Natural killer cell (primary cell): Measurements from ENCODE around the gene RNF157. TPM values are rescaled to one million over a fixed set of nuclear protein-coding genes. Genes with fewer than 3 reads are reported as not detected.

Source experiments
- ATAC-seq, 3 donors: fragments of 150-1000 bp in 2 of 3; fragments of 200-7000 bp in 1 of 3; cut with Tn5 transposase; 1 replicate in 1 of 3; 2 replicates in 2 of 3; pipeline ENCODE4 v1.10.0; 2021; ENCODE audit warnings: mild to moderate bottlenecking in 2 of 3, moderate library complexity in 2 of 3
- DNase-seq, 2 donors: peaks; one replicate each; pipeline versions ENCODE4 v3.0.0 to v3.0.0-alpha.2; 2013 to 2021; ENCODE audit warnings: mixed read lengths in 1 of 2
- H3K27ac ChIP-seq: one replicate; pipeline ENCODE4 v1.5.1; 2013; ENCODE audit warnings: mild to moderate bottlenecking, low read length
- H3K27me3 ChIP-seq: one replicate; pipeline ENCODE4 v1.6.1; 2013; ENCODE audit warnings: low read length; ENCODE audit not compliant: control insufficient read depth, insufficient read depth
- H3K36me3 ChIP-seq: one replicate; pipeline ENCODE4 v1.6.1; 2013; ENCODE audit warnings: low read length; ENCODE audit not compliant: control insufficient read depth, insufficient read depth
- H3K4me1 ChIP-seq: one replicate; pipeline ENCODE4 v1.6.1; 2013; ENCODE audit warnings: low read length; ENCODE audit not compliant: control insufficient read depth, insufficient read depth
- H3K4me3 ChIP-seq: one replicate; pipeline ENCODE4 v1.5.1; 2013; ENCODE audit warnings: low read length
- H3K9me3 ChIP-seq: one replicate; pipeline ENCODE4 v1.6.1; 2013; ENCODE audit warnings: low read length; ENCODE audit not compliant: control insufficient read depth, insufficient read depth
- H3K27ac Mint-ChIP-seq, 2 donors: one replicate each; pipeline ENCODE4 v1.8.0; 2022; ENCODE audit warnings: mild to moderate bottlenecking in 2 of 2, mixed read lengths in 2 of 2, moderate library complexity in 1 of 2
- H3K27me3 Mint-ChIP-seq, 2 donors: one replicate each; pipeline ENCODE4 v1.8.0; 2022; ENCODE audit warnings: low read depth in 2 of 2, mixed read lengths in 2 of 2
- H3K36me3 Mint-ChIP-seq: one replicate; pipeline ENCODE4 v1.8.0; 2022; ENCODE audit warnings: mixed read lengths
- H3K4me1 Mint-ChIP-seq, 2 donors: one replicate each; pipeline ENCODE4 v1.8.0; 2022; ENCODE audit warnings: mixed read lengths in 2 of 2
- H3K4me3 Mint-ChIP-seq: one replicate; pipeline ENCODE4 v1.8.0; 2022; ENCODE audit warnings: mild to moderate bottlenecking, moderate library complexity, mixed read lengths
- H3K9me3 Mint-ChIP-seq, 2 donors: one replicate each; pipeline ENCODE4 v1.8.0; 2022; ENCODE audit warnings: mixed read lengths in 2 of 2
- whole genome bisulfite sequencing: methylation state at CpG from one replicate; pipeline ENCODE4 v1.1.7; 2013; ENCODE audit warnings: missing lambda C conversion rate; ENCODE audit not compliant: insufficient coverage; 5-methylcytosine and 5-hydroxymethylcytosine counted together
- intact Hi-C: fragments of 100-400 bp; cut with micrococcal nuclease; formaldehyde crosslinking; loops from one replicate; pipeline ENCODE4 v1.14.2; 2022
- total RNA-seq, 4 donors: library from RNA; stranded (reverse); fragments of 120-200 nt in 1 of 4; gene quantifications; one replicate each; pipeline versions ENCODE4 v1.2.3 to v1.2.4, GENCODE V29; 2013 to 2022
- TF ChIP-seq, protein P1 (sequence below): fragments of 200-600 bp; IDR thresholded peaks from one replicate; pipeline ENCODE4 v1.8.0; 2022; ENCODE audit warnings: antibody characterized with exemption

Gene RNF157
- total RNA-seq, 3 donors from 2014 or later (not counting 1 experiment from before 2014, with no cell fraction given) = 4.9 to 9.1 (median 8.5) TPM

DNA sequence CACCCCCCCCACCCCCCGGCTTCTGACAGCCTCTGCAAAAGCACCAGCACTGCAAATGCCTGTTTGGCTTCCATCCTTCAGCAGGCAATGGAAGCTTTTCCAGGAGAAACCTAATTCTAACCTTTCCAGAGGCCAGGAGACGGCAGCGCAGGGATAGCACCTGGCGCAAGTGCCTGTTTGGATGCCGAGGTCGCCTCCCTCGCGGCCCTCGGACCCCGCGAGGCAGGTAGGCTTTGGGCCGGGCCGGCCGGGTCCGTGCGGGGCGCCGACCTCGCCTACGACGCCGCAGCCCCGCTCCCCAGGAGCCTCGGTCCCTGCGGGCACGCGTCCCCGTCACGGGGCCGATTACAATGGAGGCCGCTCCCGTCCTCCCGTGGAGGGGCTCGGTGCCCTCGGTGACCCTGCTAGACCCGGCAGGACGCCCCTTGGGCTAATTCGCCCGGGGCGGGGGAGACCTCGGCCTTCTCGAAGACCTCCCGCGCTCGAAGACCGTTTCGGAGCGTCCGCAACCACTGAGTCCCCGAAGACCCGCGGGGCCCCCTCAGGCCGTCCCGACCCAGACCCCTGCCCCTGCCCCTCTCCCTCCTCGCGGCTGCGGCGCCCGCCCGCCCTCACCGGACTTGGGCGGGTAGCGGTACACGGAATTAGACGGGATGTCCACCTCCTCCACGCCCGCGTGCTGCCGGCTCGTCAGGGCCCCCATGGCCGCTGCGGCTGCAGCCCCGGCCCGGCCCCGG is 587 bp downstream of the RNF157 start:
- peaks cover 20% of the 10 kb centered on the region for H3K27me3 ChIP-seq
- no peaks in the 10 kb centered on the region for H3K36me3 ChIP-seq
- H3K4me3 Mint-ChIP-seq = peak overlapping the region; percentile 88
- no peaks in the 10 kb centered on the region for H3K9me3 ChIP-seq
- peaks cover 20% of the 10 kb centered on the region for H3K4me1 ChIP-seq
- H3K27ac ChIP-seq = no peak overlapping the region
- intact Hi-C loops = loop anchor here (5.0 kb wide), 1 partner anchor 38 kb away; no protein-coding TSS in a partner anchor
- TF ChIP-seq, protein P1, sequence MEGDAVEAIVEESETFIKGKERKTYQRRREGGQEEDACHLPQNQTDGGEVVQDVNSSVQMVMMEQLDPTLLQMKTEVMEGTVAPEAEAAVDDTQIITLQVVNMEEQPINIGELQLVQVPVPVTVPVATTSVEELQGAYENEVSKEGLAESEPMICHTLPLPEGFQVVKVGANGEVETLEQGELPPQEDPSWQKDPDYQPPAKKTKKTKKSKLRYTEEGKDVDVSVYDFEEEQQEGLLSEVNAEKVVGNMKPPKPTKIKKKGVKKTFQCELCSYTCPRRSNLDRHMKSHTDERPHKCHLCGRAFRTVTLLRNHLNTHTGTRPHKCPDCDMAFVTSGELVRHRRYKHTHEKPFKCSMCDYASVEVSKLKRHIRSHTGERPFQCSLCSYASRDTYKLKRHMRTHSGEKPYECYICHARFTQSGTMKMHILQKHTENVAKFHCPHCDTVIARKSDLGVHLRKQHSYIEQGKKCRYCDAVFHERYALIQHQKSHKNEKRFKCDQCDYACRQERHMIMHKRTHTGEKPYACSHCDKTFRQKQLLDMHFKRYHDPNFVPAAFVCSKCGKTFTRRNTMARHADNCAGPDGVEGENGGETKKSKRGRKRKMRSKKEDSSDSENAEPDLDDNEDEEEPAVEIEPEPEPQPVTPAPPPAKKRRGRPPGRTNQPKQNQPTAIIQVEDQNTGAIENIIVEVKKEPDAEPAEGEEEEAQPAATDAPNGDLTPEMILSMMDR = no peak
- H3K9me3 Mint-ChIP-seq = no peaks in the 10 kb centered on the region
- peak in 1 of 2 donors; percentile 36 for DNase-seq
- H3K27ac Mint-ChIP-seq = no peak overlapping the region
- no peak for ATAC-seq
- H3K36me3 Mint-ChIP-seq = no peaks in the 10 kb centered on the region
- H3K27me3 Mint-ChIP-seq = peaks cover 0 to 12% of the 10 kb centered on the region in 2 donors
- H3K4me1 Mint-ChIP-seq = peaks cover 8 to 16% of the 10 kb centered on the region in 2 donors
- peak overlapping the region; percentile 42 for H3K4me3 ChIP-seq
- WGBS = 11% methylated on average over 74 of the region's 75 CpGs

- intact Hi-C loops = no loop called here
- H3K27me3 Mint-ChIP-seq = peaks cover 0 to 12% of the 10 kb centered on the region in 2 donors
- Histone ChIP-seq H3K4me1 (peaks cover 20% of the 10 kb centered on the region), H3K27ac (no peak overlapping the region), H3K9me3 (no peaks in the 10 kb centered on the region), H3K27me3 (peaks cover 17% of the 10 kb centered on the region), H3K4me3 (no peak overlapping the region), H3K36me3 (no peaks in the 10 kb centered on the region)
- peaks cover 11 to 16% of the 10 kb centered on the region in 2 donors for H3K4me1 Mint-ChIP-seq
- WGBS = 74% methylated on average over 8 of the region's 11 CpGs
- H3K4me3 Mint-ChIP-seq = peak overlapping the region; percentile 88
- no peaks in the 10 kb centered on the region for H3K36me3 Mint-ChIP-seq
- H3K27ac Mint-ChIP-seq = no peak overlapping the region
- DNase-seq (no peak), ATAC-seq (no peak)
- TF ChIP-seq, protein P1 = no peak
- no peaks in the 10 kb centered on the region for H3K9me3 Mint-ChIP-seq
Measured at GRCh38 chr17:76238847-76239537, 1.3 kb downstream of the RNF157 start.

GRCh38 chr17:76237859-76238313 is 2.4 kb downstream of the RNF157 start:
- no peaks in the 10 kb centered on the region for H3K36me3 ChIP-seq
- H3K4me1 ChIP-seq = peaks cover 20% of the 10 kb centered on the region
- no peak overlapping the region for H3K27ac ChIP-seq
- TF ChIP-seq, protein P1 = no peak
- Mint-ChIP-seq H3K9me3 (no peaks in the 10 kb centered on the region), H3K36me3 (no peaks in the 10 kb centered on the region), H3K27ac (peak overlapping the region in 1 of 2 donors; percentile 38), H3K4me3 (peak overlapping the region; percentile 21), H3K4me1 (peaks cover 13 to 16% of the 10 kb centered on the region in 2 donors), H3K27me3 (peaks cover 0 to 10% of the 10 kb centered on the region in 2 donors)
- peaks cover 11% of the 10 kb centered on the region for H3K27me3 ChIP-seq
- WGBS = 91% methylated on average over 7 of the region's 7 CpGs
- ATAC-seq (no peak), DNase-seq (no peak)
- H3K9me3 ChIP-seq = no peaks in the 10 kb centered on the region
- intact Hi-C loops = no loop called here
- H3K4me3 ChIP-seq = no peak overlapping the region
